GM18907 (cell line): ENCODE data around the gene ZNF608.

ENCODE experiments used
- ATAC-seq: cut with Tn5 transposase; IDR thresholded peaks from one replicate; pipeline ENCODE4 v1.9.1; 2021; ENCODE audit warnings: mild to moderate bottlenecking, moderate library complexity; ENCODE audit not compliant: unreplicated experiment

ZNF608 gene

GRCh38 chr5:124745928-124746915 lies at the start of gene ZNF608:
Gene ZNF608, minus strand, starts transcription at chr5:124746639. Its CDS starts 1,650 bp downstream, at chr5:124744989.
- no peak for ATAC-seq

GRCh38 chr5:124795829-124796228 lies 49.4 kb upstream of the ZNF608 start:
- no peak for ATAC-seq

GRCh38 chr5:124790895-124791732 lies 44.7 kb upstream of the ZNF608 start:
- ATAC-seq: no peak

- no peak for ATAC-seq
Observed at GRCh38 chr5:124790301-124790894, 44.0 kb upstream of the ZNF608 start.

- ATAC-seq: no peak
Observed at GRCh38 chr5:124789104-124789605, 42.7 kb upstream of the ZNF608 start.

GRCh38 chr5:124783794-124784193 lies 37.4 kb upstream of the ZNF608 start:
- no peak for ATAC-seq

GRCh38 chr5:124783285-124783684 lies 36.8 kb upstream of the ZNF608 start:
- ATAC-seq: no peak

- ATAC-seq: no peak
Observed at GRCh38 chr5:124782262-124782661, 35.8 kb upstream of the ZNF608 start.

- no peak for ATAC-seq
Observed at GRCh38 chr5:124780011-124780410, 33.6 kb upstream of the ZNF608 start.

GRCh38 chr5:124773315-124774311 lies 27.2 kb upstream of the ZNF608 start:
- no peak for ATAC-seq

- ATAC-seq: no peak
Observed at GRCh38 chr5:124772457-124773200, 26.2 kb upstream of the ZNF608 start.

- no peak for ATAC-seq
Observed at GRCh38 chr5:124771761-124772160, 25.3 kb upstream of the ZNF608 start.

GRCh38 chr5:124764992-124765611 lies 18.7 kb upstream of the ZNF608 start:
- no peak for ATAC-seq

- no peak for ATAC-seq
Observed at GRCh38 chr5:124764585-124764984, 18.1 kb upstream of the ZNF608 start.

GRCh38 chr5:124761010-124761409 lies 14.6 kb upstream of the ZNF608 start:
- ATAC-seq: no peak

- ATAC-seq: no peak
Observed at GRCh38 chr5:124760608-124761007, 14.2 kb upstream of the ZNF608 start.

- no peak for ATAC-seq
Observed at GRCh38 chr5:124755565-124755964, 9.1 kb upstream of the ZNF608 start.

GRCh38 chr5:124755041-124755440 lies 8.6 kb upstream of the ZNF608 start:
- ATAC-seq: no peak
